WTC11 (cell line): ENCODE results near the gene EYA2. TPM values are rescaled to one million over a fixed set of nuclear protein-coding genes. Genes with fewer than 3 reads are reported as not detected.

Experiments
- ATAC-seq: fragments of 200-7000 bp; cut with Tn5 transposase; 2 replicates; pipeline ENCODE4 v1.10.0; 2021; ENCODE audit warnings: mild to moderate bottlenecking, moderate library complexity
- CTCF ChIA-PET: fragments of 300-600 bp; sonication (Branson Sonifier 250); formaldehyde crosslinking; loops from one replicate; lab custom pipeline; 2021; ENCODE audit warnings: antibody characterized with exemption; lab: Charles Lee
- POLR2A ChIA-PET: fragments of 350-600 bp; sonication (Branson Sonifier 250); formaldehyde crosslinking; loops from one replicate; lab custom pipeline; 2021; ENCODE audit warnings: antibody characterized with exemption; lab: Charles Lee
- DNase-seq: peaks from one replicate; pipeline ENCODE4 v3.0.0; 2021; ENCODE audit warnings: low spot score
- H3K27ac Mint-ChIP-seq: 2 replicates; pipeline ENCODE4 v1.8.0; 2021; ENCODE audit warnings: mixed read lengths
- H3K27me3 Mint-ChIP-seq: 2 replicates; pipeline ENCODE4 v1.8.0; 2021; ENCODE audit warnings: low read depth, mild to moderate bottlenecking, moderate library complexity, mixed read lengths
- H3K36me3 Mint-ChIP-seq: 2 replicates; pipeline ENCODE4 v1.8.0; 2021; ENCODE audit warnings: mixed read lengths
- H3K4me1 Mint-ChIP-seq: 2 replicates; pipeline ENCODE4 v1.8.0; 2022; ENCODE audit warnings: mixed read lengths
- H3K4me3 Mint-ChIP-seq: 2 replicates; pipeline ENCODE4 v1.8.0; 2021; ENCODE audit warnings: mild to moderate bottlenecking, moderate library complexity, mixed read lengths
- H3K9me3 Mint-ChIP-seq: 2 replicates; pipeline ENCODE4 v1.8.0; 2021; ENCODE audit warnings: mixed read lengths
- AFF4 ChIP-seq: sonication (generic); formaldehyde crosslinking; IDR thresholded peaks from 2 replicates; pipeline ENCODE4 v1.8.1; 2023; ENCODE audit warnings: mild to moderate bottlenecking, missing genetic modification reagents, borderline replicate concordance
- AR ChIP-seq: fragments of 250-450 bp; sonication (Bioruptor Pico); IDR thresholded peaks from 2 replicates; pipeline ENCODE4 v1.9.0; 2021; ENCODE audit warnings: mild to moderate bottlenecking
- ATF6 ChIP-seq: sonication (generic); formaldehyde crosslinking; IDR thresholded peaks from 2 replicates; pipeline ENCODE4 v1.8.1; 2023; ENCODE audit warnings: mild to moderate bottlenecking, missing genetic modification reagents
- CDX4 ChIP-seq: fragments of 250-450 bp; sonication (Bioruptor Pico); IDR thresholded peaks from 2 replicates; pipeline ENCODE4 v1.9.0; 2021; ENCODE audit warnings: moderate library complexity, mild to moderate bottlenecking, inconsistent platforms, borderline replicate concordance
- CREM ChIP-seq: sonication (generic); formaldehyde crosslinking; IDR thresholded peaks from 2 replicates; pipeline ENCODE4 v1.8.1; 2022; ENCODE audit warnings: mild to moderate bottlenecking, missing genetic modification reagents, moderate library complexity
- ETV6 ChIP-seq: sonication (generic); formaldehyde crosslinking; IDR thresholded peaks from 2 replicates; pipeline ENCODE4 v1.8.1; 2022; ENCODE audit warnings: mild to moderate bottlenecking, missing genetic modification reagents
- FOXJ3 ChIP-seq: sonication (generic); formaldehyde crosslinking; IDR thresholded peaks from 2 replicates; pipeline ENCODE4 v1.9.0; 2021; ENCODE audit warnings: missing genetic modification reagents, mild to moderate bottlenecking, borderline replicate concordance
- GTF2I ChIP-seq: fragments of 250-450 bp; sonication (Bioruptor Pico); conservative IDR thresholded peaks from 2 replicates; pipeline ENCODE4 v1.4.0; 2021; ENCODE audit warnings: mild to moderate bottlenecking
- IRF1 ChIP-seq: sonication (generic); formaldehyde crosslinking; IDR thresholded peaks from 2 replicates; pipeline ENCODE4 v1.8.0; 2023; ENCODE audit warnings: missing genetic modification reagents
- PRDM15 ChIP-seq: sonication (generic); formaldehyde crosslinking; IDR thresholded peaks from 2 replicates; pipeline ENCODE4 v1.8.0; 2022; ENCODE audit warnings: missing genetic modification reagents
- RORB ChIP-seq: fragments of 250-450 bp; sonication (Bioruptor Pico); IDR thresholded peaks from 2 replicates; pipeline ENCODE4 v1.9.0; 2021; ENCODE audit warnings: mild to moderate bottlenecking
- SMAD4 ChIP-seq: sonication (generic); formaldehyde crosslinking; IDR thresholded peaks from 2 replicates; pipeline ENCODE4 v1.8.0; 2022; ENCODE audit warnings: mild to moderate bottlenecking, missing genetic modification reagents
- SOX15 ChIP-seq: fragments of 250-450 bp; sonication (Bioruptor Pico); IDR thresholded peaks from 2 replicates; pipeline ENCODE4 v1.9.0; 2021; ENCODE audit warnings: mild to moderate bottlenecking
- SP1 ChIP-seq: sonication (generic); formaldehyde crosslinking; conservative IDR thresholded peaks from 2 replicates; pipeline ENCODE4 v1.8.1; 2022; ENCODE audit warnings: missing genetic modification reagents
- TEAD1 ChIP-seq: sonication (generic); formaldehyde crosslinking; IDR thresholded peaks from 2 replicates; pipeline ENCODE4 v1.8.0; 2022; ENCODE audit warnings: mild to moderate bottlenecking, missing genetic modification reagents
- ZNF232 ChIP-seq: sonication (generic); formaldehyde crosslinking; IDR thresholded peaks from 2 replicates; pipeline ENCODE4 v1.8.0; 2022; ENCODE audit warnings: mild to moderate bottlenecking, missing genetic modification reagents
- ZNF263 ChIP-seq: sonication (generic); formaldehyde crosslinking; IDR thresholded peaks from 2 replicates; pipeline ENCODE4 v1.8.1; 2022; ENCODE audit warnings: low read depth, mild to moderate bottlenecking, moderate library complexity, missing genetic modification reagents
- ZNF396 ChIP-seq: fragments of 250-450 bp; sonication (Bioruptor Pico); IDR thresholded peaks from 2 replicates; pipeline ENCODE4 v1.8.0; 2021; ENCODE audit warnings: mild to moderate bottlenecking, moderate library complexity, borderline replicate concordance
- ZNF425 ChIP-seq: fragments of 250-450 bp; sonication (Bioruptor Pico); conservative IDR thresholded peaks from 2 replicates; pipeline ENCODE4 v1.9.0; 2021; ENCODE audit warnings: mild to moderate bottlenecking
- total RNA-seq: library from RNA; stranded (reverse); gene quantifications from 3 replicates; pipeline ENCODE4 v1.2.3, GENCODE V29; 2021

Gene EYA2
- total RNA-seq, 1 experiment from 2014 or later, result 1.5 TPM

GRCh38 chr20:46898423-46898822, 3.8 kb downstream of the EYA2 start (continued):
- TF ChIP-seq PRDM15 (CRISPR knock-in tag), result no peak
- TF ChIP-seq ZNF396, result no peak
- TF ChIP-seq ZNF263 (CRISPR knock-in tag), result no peak
- TF ChIP-seq SOX15 (CRISPR knock-in tag), result no peak
- no peak for TF ChIP-seq TEAD1 (CRISPR knock-in tag)
- no peak for TF ChIP-seq ZNF425 (CRISPR knock-in tag)
- no peak for TF ChIP-seq IRF1 (CRISPR knock-in tag)
- TF ChIP-seq ZNF232 (CRISPR knock-in tag), result no peak
- TF ChIP-seq, all 79 proteins: peak for 0

GRCh38 chr20:46899621-46900020, 5.0 kb downstream of the EYA2 start:
- no peak for ATAC-seq
- DNase-seq, result no peak
- Mint-ChIP-seq H3K27me3 (peaks cover 34% of the 10 kb centered on the region), H3K36me3 (no peaks in the 10 kb centered on the region), H3K4me3 (no peak overlapping the region), H3K27ac (no peak overlapping the region; the same call in 1 of the 2 replicates), H3K9me3 (no peaks in the 10 kb centered on the region), H3K4me1 (peaks cover 23% of the 10 kb centered on the region)
- ChIA-PET CTCF (no interaction called here), POLR2A (no interaction called here)
- TF ChIP-seq ATF6 (no peak), GTF2I (no peak), CDX4 (CRISPR knock-in tag) (no peak), RORB (CRISPR knock-in tag) (no peak), CREM (no peak), ETV6 (no peak), AFF4 (CRISPR knock-in tag) (no peak), SMAD4 (CRISPR knock-in tag) (no peak), SP1 (CRISPR knock-in tag) (no peak), FOXJ3 (CRISPR knock-in tag) (no peak), ZNF263 (CRISPR knock-in tag) (no peak), AR (CRISPR knock-in tag) (no peak)
